K562 (cell line): ENCODE data around the gene OOSP4A. TPM values are rescaled to one million over a fixed set of nuclear protein-coding genes. Genes with fewer than 3 reads are reported as not detected.

ENCODE experiments used
- ATAC-seq: fragments of 200-7000 bp; cut with Tn5 transposase; 3 replicates; pipeline ENCODE4 v1.9.1; 2020; ENCODE audit warnings: moderate library complexity
- BruUV-seq: library from RNA; stranded (reverse); fragments of 400-500 nt; replicated peaks from 2 replicates; lab custom pipeline; 2021; lab: Mats Ljungman, UMichigan
- CTCF ChIA-PET: fragments of 300-600 bp; formaldehyde crosslinking; extraction: SDS; loops from one replicate; lab custom pipeline; 2021; ENCODE audit warnings: low intra/inter-chr PET ratio; lab: Yijun Ruan, JAX
- POLR2A ChIA-PET: fragments of 300-600, 350-650 bp; sonication (Branson Sonifier 250); formaldehyde crosslinking; extraction: SDS; loops from one replicate; lab custom pipeline; 2021; ENCODE audit warnings: antibody characterized with exemption, inconsistent platforms; lab: Yijun Ruan, JAX
- DNase-seq, 4 experiments: peaks; one replicate each; pipeline versions ENCODE4 v3.0.0 to v3.0.0-alpha.2; 2011 to 2018; ENCODE audit warnings: low spot score in 3 of 4, mixed read lengths in 3 of 4; ENCODE audit errors: extremely low read depth in 1 of 4
- FAIRE-seq: peaks from 2 replicates; lab custom pipeline; 2011; peaks lifted over from hg19 to GRCh38; lab: Jason Lieb, UNC
- H2AFZ ChIP-seq: 2 replicates; pipeline ENCODE4 v1.6.0; 2011; ENCODE audit warnings: low read depth, low read length, control low read depth, inconsistent platforms
- H3K27ac ChIP-seq: fragments of 200-600 bp; 3 replicates; pipeline ENCODE4 v1.8.0; 2011; ENCODE audit warnings: low read depth, mild to moderate bottlenecking, control low read depth, inconsistent platforms, low read length, moderate library complexity, mixed read lengths; ENCODE audit errors: extremely low read depth
- H3K27me3 ChIP-seq, 2 experiments: fragments of 300-600 bp in 1 of 2; 2 replicates in 1 of 2; 3 replicates in 1 of 2; pipeline versions ENCODE4 v1.6.0 to v1.8.0; 2011; ENCODE audit warnings: inconsistent platforms in 2 of 2, low read length in 2 of 2, mild to moderate bottlenecking in 1 of 2, mixed read lengths in 1 of 2, moderate library complexity in 1 of 2; ENCODE audit not compliant: control insufficient read depth in 2 of 2, insufficient read depth in 2 of 2
- H3K36me3 ChIP-seq: fragments of 300-600 bp; 3 replicates; pipeline ENCODE4 v1.8.0; 2011; ENCODE audit warnings: mild to moderate bottlenecking, low read length, inconsistent platforms; ENCODE audit not compliant: control insufficient read depth, insufficient read depth
- H3K4me1 ChIP-seq, 2 experiments: fragments of 200-600 bp in 1 of 2; replicated peaks in 1 of 2; 2 replicates in 1 of 2; 3 replicates in 1 of 2; pipeline versions ENCODE4 v1.5.1 to v1.8.0; 2011; ENCODE audit warnings: inconsistent platforms in 2 of 2, low read length in 2 of 2, mild to moderate bottlenecking in 1 of 2, mixed read lengths in 1 of 2, moderate library complexity in 1 of 2; ENCODE audit not compliant: control insufficient read depth in 2 of 2, insufficient read depth in 2 of 2
- H3K4me2 ChIP-seq: 2 replicates; pipeline ENCODE4 v1.6.1; 2011; ENCODE audit warnings: low read length, control low read depth, inconsistent platforms, mixed read lengths; ENCODE audit not compliant: insufficient read depth
- H3K4me3 ChIP-seq: fragments of 200-600 bp; sonication (generic), shearing (Covaris generic); 2 replicates; pipeline ENCODE4 v1.5.1; 2016; ENCODE audit warnings: control low read depth, inconsistent platforms
- H3K79me2 ChIP-seq: fragments of 200-600 bp; 3 replicates; pipeline ENCODE4 v1.8.0; 2011; ENCODE audit warnings: low read length, inconsistent platforms; ENCODE audit not compliant: control insufficient read depth, insufficient read depth
- H3K9ac ChIP-seq, 2 experiments: 2 replicates each; pipeline versions ENCODE4 v1.6.0 to v1.6.1; 2011; ENCODE audit warnings: low read depth in 2 of 2, low read length in 2 of 2, control low read depth in 1 of 2, inconsistent platforms in 1 of 2, mild to moderate bottlenecking in 1 of 2, mixed read lengths in 1 of 2; ENCODE audit not compliant: insufficient read depth in 1 of 2
- H3K9me1 ChIP-seq: one replicate; pipeline ENCODE4 v1.6.0; 2011; ENCODE audit warnings: inconsistent platforms, mild to moderate bottlenecking, low read length, moderate library complexity; ENCODE audit not compliant: control insufficient read depth, insufficient read depth
- H3K9me3 ChIP-seq: replicated peaks from 2 replicates; pipeline ENCODE4 v1.5.1; 2011; ENCODE audit warnings: low read depth, low read length, inconsistent platforms; ENCODE audit not compliant: control insufficient read depth, insufficient read depth
- H4K20me1 ChIP-seq: replicated peaks from 2 replicates; pipeline ENCODE4 v1.6.1; 2011; ENCODE audit warnings: low read length, inconsistent platforms, mixed read lengths; ENCODE audit not compliant: control insufficient read depth, insufficient read depth
- BRD4 ChIP-seq: fragments of 200-600 bp; sonication (generic); IDR thresholded peaks from 2 replicates; pipeline ENCODE4 v1.6.1; 2017; ENCODE audit warnings: inconsistent platforms
- DMBX1 ChIP-seq: fragments of 250-450 bp; sonication (Bioruptor Pico); IDR thresholded peaks from 2 replicates; pipeline ENCODE4 v1.8.0; 2022; ENCODE audit warnings: inconsistent platforms, mild to moderate bottlenecking, moderate library complexity, borderline replicate concordance
- FOSL1 ChIP-seq: fragments of 200-800 bp; sonication (Bioruptor generic); conservative IDR thresholded peaks from 2 replicates; pipeline ENCODE4 v1.6.1; 2016; ENCODE audit warnings: missing genetic modification characterization, missing compliant biosample characterization
- HDAC8 ChIP-seq: fragments of 450-650 bp; IDR thresholded peaks from 2 replicates; pipeline ENCODE4 v1.6.1; 2016; ENCODE audit warnings: mild to moderate bottlenecking, missing genetic modification characterization, moderate library complexity, missing compliant biosample characterization
- MTA1 ChIP-seq: fragments of 450-650 bp; IDR thresholded peaks from 2 replicates; pipeline ENCODE4 v1.6.1; 2017; ENCODE audit warnings: borderline replicate concordance
- NFRKB ChIP-seq: fragments of 450-650 bp; IDR thresholded peaks from 2 replicates; pipeline ENCODE4 v1.6.1; 2016; ENCODE audit warnings: low read depth
- NFXL1 ChIP-seq: fragments of 450-650 bp; formaldehyde crosslinking; IDR thresholded peaks from 2 replicates; pipeline ENCODE4 v1.4.0; 2021; ENCODE audit warnings: mild to moderate bottlenecking
- POLR2G ChIP-seq: fragments of 200-400 bp; formaldehyde crosslinking; IDR thresholded peaks from 2 replicates; pipeline ENCODE4 v1.6.1; 2017; ENCODE audit warnings: low read depth, mild to moderate bottlenecking, antibody characterized with exemption, low read length, moderate library complexity
- SMAD1 ChIP-seq: fragments of 150-350 bp; IDR thresholded peaks from 2 replicates; pipeline ENCODE4 v1.6.1; 2014; ENCODE audit warnings: low read length, low read depth; ENCODE audit not compliant: partially characterized antibody
- SP1 ChIP-seq: sonication (generic); formaldehyde crosslinking; IDR thresholded peaks from 2 replicates; pipeline ENCODE4 v1.8.1; 2022; ENCODE audit warnings: mild to moderate bottlenecking, missing genetic modification reagents
- TAF1 ChIP-seq: IDR thresholded peaks from 2 replicates; pipeline ENCODE4 v1.6.1; 2011; ENCODE audit warnings: mild to moderate bottlenecking, low read length, moderate library complexity; ENCODE audit not compliant: insufficient read depth, control insufficient read depth, severe bottlenecking; ENCODE audit errors: extremely low read depth
- ZKSCAN3 ChIP-seq: fragments of 250-450 bp; sonication (Bioruptor Pico); IDR thresholded peaks from 2 replicates; pipeline ENCODE4 v1.4.0; 2020
- ZNF175 ChIP-seq: fragments of 200-800 bp; sonication (Bioruptor generic); IDR thresholded peaks from 2 replicates; pipeline ENCODE4 v1.6.1; 2016; ENCODE audit warnings: low read depth, mild to moderate bottlenecking, missing genetic modification characterization, missing compliant biosample characterization
- ZNF507 ChIP-seq: conservative IDR thresholded peaks from 2 replicates; pipeline ENCODE4 v1.6.1; 2017; ENCODE audit warnings: missing genetic modification characterization, missing compliant biosample characterization
- ZNF717 ChIP-seq: fragments of 250-450 bp; sonication (Bioruptor Pico); IDR thresholded peaks from 2 replicates; pipeline ENCODE4 v1.5.0; 2021
- WGBS: fragments of 100-300 bp; shearing (Covaris generic); methylation state at CpG from one replicate; pipeline ENCODE4 v1.1.6; 2016; ENCODE audit warnings: low coverage, mixed read lengths; ENCODE audit not compliant: insufficient coverage; ENCODE audit errors: missing lambda C conversion rate; 5-methylcytosine and 5-hydroxymethylcytosine counted together
- in situ Hi-C: fragments of 300-500 bp; cut with MboI; formaldehyde crosslinking; loops from 4 replicates; pipeline ENCODE4 v1.15.0; 2018; ENCODE audit warnings: inconsistent platforms, mixed read lengths
- intact Hi-C: fragments of 100-400 bp; cut with micrococcal nuclease; formaldehyde crosslinking; loops from 2 replicates; pipeline ENCODE4 v1.14.2; 2022
- polyA plus RNA-seq, 8 experiments: library from polyadenylated mRNA; depleted of rRNA in 4 of 8; stranded (reverse) in 5 of 8; unstranded in 3 of 8; fragments of >200 nt; fragmentation: Nextera tagmentation in 2 of 8; fragmentation: Illumina TruSeq in 1 of 8; extraction: Ambion mirVana in 2 of 8; extraction: Trizol in 1 of 8; gene quantifications; 2 replicates each; pipeline versions ENCODE4 v1.2.1 to v1.2.3, GENCODE V29; 2011 to 2014; ENCODE audit warnings: inconsistent platforms in 1 of 8, missing spikeins in 1 of 8
- total RNA-seq, 7 experiments: library from RNA; depleted of rRNA in 6 of 7; stranded (reverse); fragments of >200 nt in 6 of 7; fragmentation: Illumina TruSeq in 2 of 7; extraction: Trizol in 2 of 7; gene quantifications; 2 replicates each; pipeline versions ENCODE4 v1.2.1 to v1.2.3, GENCODE V29; 2011 to 2021; ENCODE audit warnings: low replicate concordance in 1 of 7
- TF ChIP-seq, protein P1 (sequence below), 2 experiments: fragments of 450-650 bp; conservative IDR thresholded peaks; 2 replicates each; pipeline ENCODE4 v1.6.1; 2017; ENCODE audit warnings: mild to moderate bottlenecking in 2 of 2, moderate library complexity in 2 of 2
- TF ChIP-seq, protein P2 (sequence below): fragments of 450-650 bp; IDR thresholded peaks from 2 replicates; pipeline ENCODE4 v1.6.1; 2016; ENCODE audit warnings: antibody characterized with exemption

The OOSP4A gene
- total and polyA plus RNA-seq, 9 of the 15 experiments (the other 6 are each of a cell fraction or from before 2014, with no cell fraction given) = 0.40 to 2.4 (median 0.74) TPM; not detected in 2

DNA sequence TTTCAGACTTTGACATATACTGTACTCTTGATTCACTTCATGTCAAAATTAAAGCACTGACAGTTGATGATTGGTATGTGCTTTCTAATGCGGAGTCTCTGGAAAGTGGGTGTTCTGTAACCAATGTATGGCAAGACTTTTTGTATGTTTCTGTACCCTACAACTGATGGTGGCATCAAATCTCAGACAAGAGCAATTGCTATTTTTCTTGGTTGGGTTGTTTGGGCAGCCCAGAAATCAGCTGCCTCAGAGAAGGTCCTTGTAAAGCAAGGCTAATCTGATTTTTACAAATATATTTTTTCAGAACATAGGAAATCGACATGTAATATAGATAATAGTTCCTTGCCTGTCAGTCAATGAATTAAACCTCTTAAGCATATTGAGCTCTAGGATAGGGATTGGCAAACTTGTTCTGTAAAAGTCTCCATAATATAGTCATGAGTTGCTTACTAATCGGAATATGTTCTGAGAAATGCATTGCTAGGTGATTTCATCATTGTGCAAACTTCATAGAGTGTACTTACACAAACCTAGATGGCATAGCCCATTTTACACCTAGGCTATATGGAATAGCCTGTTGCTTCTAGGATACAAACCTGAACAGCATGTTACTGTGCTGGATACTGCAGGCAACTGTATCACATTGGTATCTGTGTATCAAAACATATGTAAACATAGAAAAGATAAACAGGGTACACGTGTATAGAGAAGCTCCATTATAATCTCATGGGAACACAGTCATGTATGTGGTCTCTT lies 10.2 kb upstream of the OOSP4A start (continued):
- TF ChIP-seq NFXL1 (CRISPR knock-in tag) (0 out of 2 replicates have a peak, but pooled peaks have one; percentile 11), HDAC8 (tag) (peak; percentile 6; the same call in 1 of the 2 replicates)

DNA sequence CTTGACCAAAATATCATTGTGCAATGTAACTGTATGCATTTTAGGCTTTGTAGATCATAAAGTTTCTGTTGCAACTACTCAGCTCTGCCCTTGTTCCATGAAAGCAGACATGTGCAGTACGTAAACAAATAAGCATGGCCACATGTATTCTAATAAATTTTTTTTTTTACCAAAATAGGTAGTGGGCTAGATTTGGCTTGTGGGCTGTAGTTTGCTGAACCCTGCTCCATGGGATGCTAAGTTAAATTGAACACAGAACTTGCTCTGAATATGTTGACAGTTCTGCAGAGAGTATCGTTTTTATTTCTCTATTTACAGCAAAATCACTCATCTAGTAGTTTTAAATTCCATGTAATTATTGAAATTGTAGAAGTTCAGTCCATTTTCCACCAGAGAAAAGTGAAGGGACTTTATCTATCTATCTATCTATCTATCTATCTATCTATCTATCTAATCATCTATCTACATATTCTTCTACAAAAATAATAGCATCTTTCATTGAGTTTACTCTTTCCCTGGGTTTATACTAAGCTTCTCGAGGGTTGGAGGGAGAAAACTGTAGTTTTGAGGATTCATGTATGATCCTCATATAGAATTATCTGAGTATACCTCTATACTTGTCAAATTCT lies 9.5 kb upstream of the OOSP4A start:
- intact Hi-C loops = no loop called here
- DNase-seq (no peak), ATAC-seq (no peak), FAIRE-seq (no peak)
- no peaks in the 10 kb centered on the region for H3K27me3 ChIP-seq
- WGBS = 60% methylated on average over 3 of the region's 3 CpGs
- H2AFZ ChIP-seq = peak overlapping the region; percentile 51; the same call in 1 of the 2 replicates
- no peaks in the 10 kb centered on the region for H3K79me2 ChIP-seq
- no peak overlapping the region for H3K4me2 ChIP-seq
- no peak overlapping the region for H3K9ac ChIP-seq
- in situ Hi-C loops = no loop called here
- H3K36me3 ChIP-seq = no peaks in the 10 kb centered on the region
- no peak overlapping the region; the same call in 2 of the 3 replicates for H3K27ac ChIP-seq
- H4K20me1 ChIP-seq = no peaks in the 10 kb centered on the region
- peaks cover 0 to 13% of the 10 kb centered on the region in 2 experiments; a peak in 2 of 5 replicates for H3K4me1 ChIP-seq
- no TSS peak for BruUV-seq
- peaks cover 7% of the 10 kb centered on the region for H3K9me3 ChIP-seq
- no peak overlapping the region for H3K4me3 ChIP-seq
- POLR2A ChIA-PET = interaction anchor here (0.6 kb wide), 1 partner anchor 145 kb away, joined by 5 read pairs; no protein-coding TSS in a partner anchor
- CTCF ChIA-PET = no interaction called here
- no peaks in the 10 kb centered on the region for H3K9me1 ChIP-seq
- 0 out of 2 replicates have a peak, but pooled peaks have one; percentile 31 for TF ChIP-seq MTA1
- TF ChIP-seq, protein P1, sequence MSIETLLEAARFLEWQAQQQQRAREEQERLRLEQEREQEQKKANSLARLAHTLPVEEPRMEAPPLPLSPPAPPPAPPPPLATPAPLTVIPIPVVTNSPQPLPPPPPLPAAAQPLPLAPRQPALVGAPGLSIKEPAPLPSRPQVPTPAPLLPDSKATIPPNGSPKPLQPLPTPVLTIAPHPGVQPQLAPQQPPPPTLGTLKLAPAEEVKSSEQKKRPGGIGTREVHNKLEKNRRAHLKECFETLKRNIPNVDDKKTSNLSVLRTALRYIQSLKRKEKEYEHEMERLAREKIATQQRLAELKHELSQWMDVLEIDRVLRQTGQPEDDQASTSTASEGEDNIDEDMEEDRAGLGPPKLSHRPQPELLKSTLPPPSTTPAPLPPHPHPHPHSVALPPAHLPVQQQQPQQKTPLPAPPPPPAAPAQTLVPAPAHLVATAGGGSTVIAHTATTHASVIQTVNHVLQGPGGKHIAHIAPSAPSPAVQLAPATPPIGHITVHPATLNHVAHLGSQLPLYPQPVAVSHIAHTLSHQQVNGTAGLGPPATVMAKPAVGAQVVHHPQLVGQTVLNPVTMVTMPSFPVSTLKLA (conservative IDR thresholded peaks at IDR 0.05) = 0 out of 4 replicates have a peak, but pooled peaks of 1 of the 2 experiments have one; percentile 5
- no peak for TF ChIP-seq ZNF507 (tag)
- no peak for TF ChIP-seq ZNF175 (CRISPR knock-in tag)
- TF ChIP-seq ZNF717 (CRISPR knock-in tag) = no peak
- no peak for TF ChIP-seq SMAD1
- 0 out of 2 replicates have a peak, but pooled peaks have one; percentile 26 for TF ChIP-seq NFRKB
- TF ChIP-seq ZKSCAN3 = no peak
- TF ChIP-seq POLR2G = no peak
- TF ChIP-seq DMBX1 (CRISPR knock-in tag) = no peak
- no peak for TF ChIP-seq TAF1
- TF ChIP-seq BRD4 = 0 out of 2 replicates have a peak, but pooled peaks have one; percentile 24
- TF ChIP-seq SP1 (CRISPR knock-in tag) = no peak
- TF ChIP-seq FOSL1 (tag) = 0 out of 2 replicates have a peak, but pooled peaks have one; percentile 6
- TF ChIP-seq, protein P2, sequence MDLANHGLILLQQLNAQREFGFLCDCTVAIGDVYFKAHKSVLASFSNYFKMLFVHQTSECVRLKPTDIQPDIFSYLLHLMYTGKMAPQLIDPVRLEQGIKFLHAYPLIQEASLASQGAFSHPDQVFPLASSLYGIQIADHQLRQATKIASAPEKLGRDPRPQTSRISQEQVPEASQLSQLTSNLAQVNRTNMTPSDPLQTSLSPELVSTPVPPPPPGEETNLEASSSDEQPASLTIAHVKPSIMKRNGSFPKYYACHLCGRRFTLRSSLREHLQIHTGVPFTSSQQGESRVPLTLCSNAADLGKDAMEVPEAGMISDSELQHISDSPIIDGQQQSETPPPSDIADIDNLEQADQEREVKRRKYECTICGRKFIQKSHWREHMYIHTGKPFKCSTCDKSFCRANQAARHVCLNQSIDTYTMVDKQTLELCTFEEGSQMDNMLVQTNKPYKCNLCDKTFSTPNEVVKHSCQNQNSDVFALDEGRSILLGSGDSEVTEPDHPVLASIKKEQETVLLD = peak; percentile 60; the same call in 1 of the 2 replicates
